ENCODE measurements around the gene VEGFA.
A peak's percentile ranks its signal among the peaks of the same experiment; 100 is the strongest.

DNA sequence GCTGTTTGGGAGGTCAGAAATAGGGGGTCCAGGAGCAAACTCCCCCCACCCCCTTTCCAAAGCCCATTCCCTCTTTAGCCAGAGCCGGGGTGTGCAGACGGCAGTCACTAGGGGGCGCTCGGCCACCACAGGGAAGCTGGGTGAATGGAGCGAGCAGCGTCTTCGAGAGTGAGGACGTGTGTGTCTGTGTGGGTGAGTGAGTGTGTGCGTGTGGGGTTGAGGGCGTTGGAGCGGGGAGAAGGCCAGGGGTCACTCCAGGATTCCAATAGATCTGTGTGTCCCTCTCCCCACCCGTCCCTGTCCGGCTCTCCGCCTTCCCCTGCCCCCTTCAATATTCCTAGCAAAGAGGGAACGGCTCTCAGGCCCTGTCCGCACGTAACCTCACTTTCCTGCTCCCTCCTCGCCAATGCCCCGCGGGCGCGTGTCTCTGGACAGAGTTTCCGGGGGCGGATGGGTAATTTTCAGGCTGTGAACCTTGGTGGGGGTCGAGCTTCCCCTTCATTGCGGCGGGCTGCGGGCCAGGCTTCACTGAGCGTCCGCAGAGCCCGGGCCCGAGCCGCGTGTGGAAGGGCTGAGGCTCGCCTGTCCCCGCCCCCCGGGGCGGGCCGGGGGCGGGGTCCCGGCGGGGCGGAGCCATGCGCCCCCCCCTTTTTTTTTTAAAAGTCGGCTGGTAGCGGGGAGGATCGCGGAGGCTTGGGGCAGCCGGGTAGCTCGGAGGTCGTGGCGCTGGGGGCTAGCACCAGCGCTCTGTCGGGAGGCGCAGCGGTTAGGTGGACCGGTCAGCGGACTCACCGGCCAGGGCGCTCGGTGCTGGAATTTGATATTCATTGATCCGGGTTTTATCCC lies at the start of gene VEGFA:
- TF ChIP-seq CTCF (conservative IDR thresholded peaks at IDR 0.05): peak; percentile 99
- TF ChIP-seq ZFX (IDR thresholded peaks at IDR 0.05): peak; percentile 56; the same call in 1 of the 2 replicates
